ENCODE data around the gene UGT1A8. TPM values are rescaled to one million over a fixed set of nuclear protein-coding genes. Genes with fewer than 3 reads are reported as not detected.

UGT1A8 gene
- total and polyA plus RNA-seq, 2 donors (not counting 1 experiment from before 2014, with no cell fraction given) = not detected

GRCh38 chr2:233768076-233768475 is 150.6 kb downstream of the UGT1A8 start:
- Histone ChIP-seq H2AFZ (ENCODE audit: insufficient read depth, low read depth, low read length, poor library complexity, severe bottlenecking) (no peak overlapping the region), H3K9ac (ENCODE audit: low read length) (no peak overlapping the region), H3K79me2 (ENCODE audit: control insufficient read depth, insufficient read depth, low read length) (no peaks in the 10 kb centered on the region), H3K4me3 (ENCODE audit: control extremely low read depth in 1 of 5, extremely low read depth in 1 of 5, insufficient read depth in 1 of 5, low read depth in 2 of 5, low read length in 4 of 5) (no peak overlapping the region), H3K36me3 (replicated peaks in 1 of 2; ENCODE audit: control extremely low read depth in 1 of 2, control insufficient read depth in 1 of 2, extremely low read depth in 1 of 2, insufficient read depth in 2 of 2, low read length in 1 of 2) (no peaks in the 10 kb centered on the region), H3K9me3 (ENCODE audit: control extremely low read depth in 1 of 3, control insufficient read depth in 2 of 3, insufficient read depth in 1 of 3, low read length in 2 of 3) (no peaks in the 10 kb centered on the region), H3K4me1 (ENCODE audit: control insufficient read depth in 2 of 2, insufficient read depth in 2 of 2, low read length in 2 of 2) (no peaks in the 10 kb centered on the region), H3K4me2 (replicated peaks; ENCODE audit: low read depth, low read length, poor library complexity, severe bottlenecking) (no peak overlapping the region), H3K27ac (ENCODE audit: low read length in 2 of 2) (no peak overlapping the region), H4K20me1 (ENCODE audit: control insufficient read depth, insufficient read depth, low read length, poor library complexity, severe bottlenecking) (no peaks in the 10 kb centered on the region), H3K27me3 (replicated peaks in 1 of 4; ENCODE audit: control extremely low read depth in 1 of 4, control insufficient read depth in 3 of 4, insufficient read depth in 4 of 4, low read length in 3 of 4) (peaks cover 0 to 4% (median 0%) of the 10 kb centered on the region in 4 experiments)
- H3K9me3 Mint-ChIP-seq (ENCODE audit: insufficient read depth) = peaks cover 2% of the 10 kb centered on the region
- WGBS (ENCODE audit: insufficient coverage) = 79% methylated on average over 4 of the region's 4 CpGs
- no peak overlapping the region for H3K27ac Mint-ChIP-seq
- POLR2A ChIA-PET = no interaction called here
- ATAC-seq (ENCODE audit: low read depth) = no peak
- H3K4me3 Mint-ChIP-seq = no peak overlapping the region
- no peak for TF ChIP-seq EZH2 (IDR thresholded peaks at IDR 0.05; ENCODE audit: borderline replicate concordance, insufficient read depth, low read depth, low read length, poor library complexity, severe bottlenecking)
- TF ChIP-seq, protein P1, sequence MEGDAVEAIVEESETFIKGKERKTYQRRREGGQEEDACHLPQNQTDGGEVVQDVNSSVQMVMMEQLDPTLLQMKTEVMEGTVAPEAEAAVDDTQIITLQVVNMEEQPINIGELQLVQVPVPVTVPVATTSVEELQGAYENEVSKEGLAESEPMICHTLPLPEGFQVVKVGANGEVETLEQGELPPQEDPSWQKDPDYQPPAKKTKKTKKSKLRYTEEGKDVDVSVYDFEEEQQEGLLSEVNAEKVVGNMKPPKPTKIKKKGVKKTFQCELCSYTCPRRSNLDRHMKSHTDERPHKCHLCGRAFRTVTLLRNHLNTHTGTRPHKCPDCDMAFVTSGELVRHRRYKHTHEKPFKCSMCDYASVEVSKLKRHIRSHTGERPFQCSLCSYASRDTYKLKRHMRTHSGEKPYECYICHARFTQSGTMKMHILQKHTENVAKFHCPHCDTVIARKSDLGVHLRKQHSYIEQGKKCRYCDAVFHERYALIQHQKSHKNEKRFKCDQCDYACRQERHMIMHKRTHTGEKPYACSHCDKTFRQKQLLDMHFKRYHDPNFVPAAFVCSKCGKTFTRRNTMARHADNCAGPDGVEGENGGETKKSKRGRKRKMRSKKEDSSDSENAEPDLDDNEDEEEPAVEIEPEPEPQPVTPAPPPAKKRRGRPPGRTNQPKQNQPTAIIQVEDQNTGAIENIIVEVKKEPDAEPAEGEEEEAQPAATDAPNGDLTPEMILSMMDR (IDR thresholded peaks at IDR 0.05) = no peak
- CTCF ChIA-PET = interaction anchor here (0.8 kb wide), 1 partner anchor 692 kb away, joined by 3 read pairs; no protein-coding TSS in a partner anchor
- no peaks in the 10 kb centered on the region for H3K4me1 Mint-ChIP-seq
- H3K27me3 Mint-ChIP-seq = peaks cover 44% of the 10 kb centered on the region
- intact Hi-C loops (cut with micrococcal nuclease) = no loop called here
- no peak for DNase-seq

DNA sequence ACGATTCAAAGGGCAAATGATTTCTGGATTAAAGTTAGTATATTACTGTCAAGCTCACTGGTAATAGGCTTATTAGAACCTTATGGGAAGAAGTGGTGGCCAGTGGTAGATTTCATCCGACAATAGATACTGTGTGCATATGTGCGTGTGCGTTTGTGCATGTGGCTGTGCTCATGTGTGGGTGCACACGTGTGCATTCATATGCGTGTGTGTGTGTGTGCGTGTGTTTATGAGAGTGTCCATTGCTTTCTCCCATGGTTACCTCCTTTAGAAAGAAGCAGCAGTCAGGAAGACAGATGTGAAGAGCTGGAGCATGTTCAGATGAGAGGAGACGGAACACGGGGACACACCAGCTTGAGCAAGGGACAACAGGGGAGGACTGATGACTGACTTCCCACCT is 151.8 kb downstream of the UGT1A8 start:
- TF ChIP-seq, protein P1 (IDR thresholded peaks at IDR 0.05) = no peak
- no peak for TF ChIP-seq EZH2 (IDR thresholded peaks at IDR 0.05; ENCODE audit: borderline replicate concordance, insufficient read depth, low read depth, low read length, poor library complexity, severe bottlenecking)
- Histone ChIP-seq H4K20me1 (ENCODE audit: control insufficient read depth, insufficient read depth, low read length, poor library complexity, severe bottlenecking) (no peaks in the 10 kb centered on the region), H3K27me3 (replicated peaks in 1 of 4; ENCODE audit: control extremely low read depth in 1 of 4, control insufficient read depth in 3 of 4, insufficient read depth in 4 of 4, low read length in 3 of 4) (peaks cover 0 to 3% (median 0%) of the 10 kb centered on the region in 4 experiments), H3K4me2 (replicated peaks; ENCODE audit: low read depth, low read length, poor library complexity, severe bottlenecking) (no peak overlapping the region), H3K4me1 (ENCODE audit: control insufficient read depth in 2 of 2, insufficient read depth in 2 of 2, low read length in 2 of 2) (no peaks in the 10 kb centered on the region), H3K9ac (ENCODE audit: low read length) (no peak overlapping the region), H3K27ac (ENCODE audit: low read length in 2 of 2) (no peak overlapping the region), H3K9me3 (ENCODE audit: control extremely low read depth in 1 of 3, control insufficient read depth in 2 of 3, insufficient read depth in 1 of 3, low read length in 2 of 3) (no peaks in the 10 kb centered on the region), H3K79me2 (ENCODE audit: control insufficient read depth, insufficient read depth, low read length) (no peaks in the 10 kb centered on the region), H3K36me3 (replicated peaks in 1 of 2; ENCODE audit: control extremely low read depth in 1 of 2, control insufficient read depth in 1 of 2, extremely low read depth in 1 of 2, insufficient read depth in 2 of 2, low read length in 1 of 2) (no peaks in the 10 kb centered on the region), H2AFZ (ENCODE audit: insufficient read depth, low read depth, low read length, poor library complexity, severe bottlenecking) (no peak overlapping the region), H3K4me3 (ENCODE audit: control extremely low read depth in 1 of 5, extremely low read depth in 1 of 5, insufficient read depth in 1 of 5, low read depth in 2 of 5, low read length in 4 of 5) (no peak overlapping the region)
- Mint-ChIP-seq H3K4me1 (no peaks in the 10 kb centered on the region), H3K27me3 (peaks cover 33% of the 10 kb centered on the region), H3K4me3 (no peak overlapping the region), H3K9me3 (ENCODE audit: insufficient read depth) (peaks cover 2% of the 10 kb centered on the region), H3K27ac (no peak overlapping the region)
- intact Hi-C loops (cut with micrococcal nuclease) = no loop called here
- ChIA-PET CTCF (no interaction called here), POLR2A (no interaction called here)
- WGBS (ENCODE audit: insufficient coverage) = 93% methylated on average over 9 of the region's 9 CpGs
- no peak for ATAC-seq (ENCODE audit: low read depth)
- no peak for DNase-seq

Data from B cell (primary cell).